SIG-M5 treated with dmso at 0.1 percent for 504 hours (cell line): Measurements from ENCODE around the gene TBATA.

Experiments
- DNase-seq: peaks from one replicate; lab custom pipeline; 2025; ENCODE audit not compliant: unreplicated experiment; lab: John Stamatoyannopoulos, UW

TBATA gene

DNA sequence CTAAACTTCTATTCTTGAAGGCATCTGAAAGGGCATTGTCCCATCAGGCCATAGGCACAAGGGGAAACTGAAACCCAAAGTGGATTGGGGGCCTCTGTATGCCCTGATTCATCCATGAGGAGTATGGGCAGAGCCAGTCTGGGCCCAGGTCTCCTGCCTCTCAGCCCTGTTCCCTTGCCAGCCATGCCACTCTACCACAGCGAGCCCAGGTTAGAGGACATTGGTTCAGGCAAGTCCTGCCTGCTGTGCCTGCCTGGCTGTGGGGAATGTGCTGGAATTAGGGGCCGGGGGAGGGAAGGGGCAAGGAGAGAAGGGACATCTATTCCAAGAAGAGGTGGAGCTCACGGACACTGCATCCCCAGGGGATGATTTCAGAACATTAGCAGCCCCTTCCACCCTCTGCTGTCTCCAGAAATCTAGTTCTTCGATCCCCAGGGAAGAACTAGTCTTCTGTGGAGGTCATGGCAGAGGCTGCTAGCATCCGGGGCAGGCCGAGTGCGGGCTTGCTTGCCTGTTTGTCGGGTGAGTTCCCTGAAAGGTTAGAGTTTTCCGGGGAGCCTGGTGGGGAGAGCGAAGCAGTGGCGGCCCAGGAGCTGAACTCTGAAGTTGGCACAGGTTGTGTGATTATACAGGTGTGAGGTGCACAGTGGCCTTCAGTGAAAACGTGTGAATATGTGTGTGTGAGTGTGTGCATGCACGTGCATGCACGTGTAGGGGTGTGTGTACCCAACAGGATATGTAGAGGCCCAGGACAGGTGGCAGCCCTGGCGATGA is 37.8 kb downstream of the TBATA start:
- DNase-seq, result no peak

DNA sequence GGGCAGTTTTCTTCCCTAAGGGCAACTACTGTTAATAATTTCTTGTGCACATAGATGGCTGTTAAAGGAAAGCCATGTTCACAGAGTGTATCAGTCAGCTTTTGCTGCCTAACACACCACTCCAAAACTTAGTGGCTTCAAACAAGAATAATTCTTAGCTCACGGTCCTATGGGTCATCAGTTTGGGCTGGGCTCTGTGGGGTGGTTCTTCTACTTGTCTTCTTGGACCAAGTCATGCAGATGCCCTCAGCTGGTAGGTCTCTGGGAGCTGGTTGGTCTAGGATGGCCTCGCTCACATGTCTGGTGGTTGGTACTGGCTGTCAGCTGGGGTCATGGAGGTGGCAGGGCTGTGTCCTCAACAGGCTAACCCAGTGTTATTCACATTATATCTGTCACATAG is 39.6 kb downstream of the TBATA start:
- DNase-seq, result no peak

- peak; percentile 26 for DNase-seq
Measured at GRCh38 chr10:70744617-70745143, 40.5 kb downstream of the TBATA start.

DNA sequence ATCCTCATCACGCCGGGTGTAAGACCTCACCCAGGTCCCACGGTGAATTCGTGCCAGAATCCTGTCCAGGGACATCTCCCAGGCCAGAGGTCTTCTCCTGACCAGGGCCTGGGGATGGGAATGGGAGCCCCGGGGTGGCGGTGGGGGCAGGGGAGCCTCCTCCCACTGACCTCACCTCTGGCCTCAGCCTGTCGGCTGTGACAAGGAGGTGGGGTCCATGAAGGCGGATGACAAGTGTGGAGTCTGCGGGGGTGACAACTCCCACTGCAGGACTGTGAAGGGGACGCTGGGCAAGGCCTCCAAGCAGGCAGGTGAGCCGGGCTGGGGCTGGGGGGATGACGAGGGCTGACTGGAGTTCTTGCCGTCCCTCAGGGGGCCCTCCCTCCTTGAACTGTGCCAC is 41.3 kb downstream of the TBATA start:
- no peak for DNase-seq

DNA sequence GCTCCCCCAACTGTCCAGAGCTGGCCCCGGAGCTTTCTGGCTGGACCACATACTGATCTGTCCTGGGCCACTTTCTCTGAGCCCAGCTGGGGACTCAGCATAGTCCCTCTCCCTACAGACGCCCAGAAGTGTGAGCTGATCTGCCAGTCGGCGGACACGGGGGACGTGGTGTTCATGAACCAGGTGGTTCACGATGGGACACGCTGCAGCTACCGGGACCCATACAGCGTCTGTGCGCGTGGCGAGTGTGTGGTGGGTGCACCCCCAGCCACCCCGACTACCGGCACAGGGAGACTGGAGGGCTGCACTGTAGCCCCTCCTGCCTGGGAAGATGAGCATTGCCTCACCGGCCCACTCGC is 41.8 kb downstream of the TBATA start:
- DNase-seq, result no peak

DNA sequence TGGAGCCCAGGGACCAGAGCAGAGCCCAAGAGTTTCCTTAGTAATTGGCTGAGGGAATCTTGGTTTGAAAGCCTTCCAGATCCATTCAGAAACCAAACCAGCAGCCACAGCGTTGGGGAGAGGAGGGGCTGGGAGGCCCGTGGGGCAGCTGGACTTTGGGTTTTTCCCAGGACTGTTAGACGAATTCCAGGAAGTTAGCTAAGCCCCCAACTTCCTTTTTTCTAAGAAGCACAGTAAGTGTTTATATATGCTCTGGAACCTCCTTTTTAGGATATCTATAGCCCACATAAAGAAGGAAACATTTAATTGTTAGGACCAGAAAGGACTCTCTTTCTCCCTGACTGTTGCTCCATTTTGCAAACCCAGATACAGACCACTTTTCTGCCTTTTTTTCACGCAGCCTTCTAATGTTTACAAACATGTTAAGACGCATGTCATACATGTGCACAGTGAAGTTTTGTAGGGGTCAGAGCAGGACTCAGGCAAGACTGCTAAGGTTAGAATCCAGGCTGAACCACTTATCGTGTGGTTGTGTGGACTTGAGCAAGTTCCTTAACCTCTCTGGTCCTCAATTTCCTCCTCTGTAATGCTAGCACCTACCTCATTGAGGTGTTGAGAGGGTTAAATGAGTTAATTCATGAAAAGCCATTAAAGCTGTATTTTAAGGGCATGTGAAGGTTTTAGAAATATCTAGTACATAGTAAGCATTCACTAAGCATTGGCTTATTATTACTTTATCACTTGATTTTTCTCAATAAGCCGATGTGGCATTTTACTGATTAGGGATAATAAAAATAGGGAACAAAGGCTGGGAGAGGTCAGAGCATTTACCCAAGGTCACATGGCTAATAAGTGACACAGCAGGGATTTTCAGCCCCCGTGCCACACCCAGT is 42.4 kb downstream of the TBATA start:
- DNase-seq, result no peak

DNA sequence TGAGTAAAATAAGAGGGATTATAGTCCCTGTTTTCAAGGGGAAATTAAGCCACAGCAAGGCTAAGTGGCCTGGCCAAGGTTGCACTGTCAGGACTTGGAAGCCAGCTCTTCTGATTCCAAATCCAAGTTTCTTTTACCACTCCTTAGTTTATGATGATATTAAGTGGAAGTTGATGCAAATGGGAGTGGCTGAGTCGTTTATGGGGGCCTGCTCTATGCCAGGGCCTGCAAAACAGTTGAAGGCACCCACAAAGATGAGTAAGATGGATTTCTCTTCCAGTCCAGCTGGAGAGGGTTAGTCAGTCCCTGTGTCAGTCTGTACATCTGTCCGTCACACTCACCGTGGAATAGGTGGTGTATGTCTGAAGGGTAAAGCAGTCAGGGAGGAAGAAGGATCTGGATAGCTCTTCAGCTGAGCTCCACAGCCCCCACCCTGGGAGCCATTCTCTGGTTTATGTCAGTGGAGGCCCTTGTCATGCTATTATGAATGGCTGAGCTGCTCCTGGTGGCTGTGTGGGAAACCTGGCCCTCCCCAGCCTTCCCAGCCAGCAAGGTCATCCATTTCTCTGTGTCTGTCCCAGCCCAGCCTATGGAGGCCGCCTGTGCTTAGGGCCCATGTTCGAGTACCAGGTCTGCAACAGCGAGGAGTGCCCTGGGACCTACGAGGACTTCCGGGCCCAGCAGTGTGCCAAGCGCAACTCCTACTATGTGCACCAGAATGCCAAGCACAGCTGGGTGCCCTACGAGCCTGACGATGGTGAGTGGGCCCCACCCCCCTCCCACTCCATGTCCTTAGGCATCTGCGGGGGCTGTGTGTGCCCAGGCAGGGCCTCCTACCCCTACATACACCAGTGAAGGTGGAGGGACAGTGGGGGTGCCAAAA is 44.5 kb downstream of the TBATA start:
- no peak for DNase-seq

GRCh38 chr10:70738761-70739121 is 46.4 kb downstream of the TBATA start:
- DNase-seq, result no peak

- DNase-seq, result no peak
Measured at GRCh38 chr10:70738006-70738760, 47.0 kb downstream of the TBATA start.

DNA sequence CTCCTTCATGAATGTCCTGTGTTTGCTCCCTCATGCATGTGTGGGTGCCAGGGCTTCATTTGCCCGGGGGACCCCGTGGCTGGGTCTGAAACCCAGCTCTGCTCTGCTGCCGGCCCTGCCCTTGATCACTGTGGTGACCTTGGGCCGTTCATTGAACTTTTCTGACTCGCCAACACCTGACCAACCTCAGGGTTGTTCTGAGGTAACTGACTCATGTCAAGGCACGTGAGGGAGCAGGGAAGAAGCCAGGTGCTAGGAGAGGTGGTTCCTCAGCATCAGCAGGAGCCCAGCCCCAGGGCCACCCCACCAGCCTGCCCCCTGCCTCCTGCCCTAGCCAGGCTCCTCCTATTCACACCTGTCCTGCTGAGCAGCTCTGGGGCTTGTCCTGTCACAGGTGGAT is 47.9 kb downstream of the TBATA start:
- no peak for DNase-seq

DNA sequence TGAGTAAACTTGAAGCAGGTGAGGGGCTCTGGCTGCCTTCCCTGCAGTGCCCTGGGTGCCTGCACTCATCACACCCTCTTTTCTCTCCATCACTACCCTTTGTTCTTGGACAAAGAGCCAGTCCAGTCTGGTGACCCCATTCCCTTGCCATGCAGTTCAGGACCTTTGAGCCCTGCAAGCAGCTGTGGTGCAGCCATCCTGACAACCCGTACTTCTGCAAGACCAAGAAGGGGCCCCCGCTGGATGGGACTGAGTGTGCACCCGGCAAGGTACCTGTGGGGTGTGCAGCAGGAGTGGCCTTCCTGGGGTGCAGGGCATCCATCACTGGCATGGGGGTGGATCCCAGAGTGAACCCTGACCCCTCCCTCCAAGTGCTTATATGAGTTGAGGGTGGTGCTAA is 48.7 kb downstream of the TBATA start:
- no peak for DNase-seq

DNA sequence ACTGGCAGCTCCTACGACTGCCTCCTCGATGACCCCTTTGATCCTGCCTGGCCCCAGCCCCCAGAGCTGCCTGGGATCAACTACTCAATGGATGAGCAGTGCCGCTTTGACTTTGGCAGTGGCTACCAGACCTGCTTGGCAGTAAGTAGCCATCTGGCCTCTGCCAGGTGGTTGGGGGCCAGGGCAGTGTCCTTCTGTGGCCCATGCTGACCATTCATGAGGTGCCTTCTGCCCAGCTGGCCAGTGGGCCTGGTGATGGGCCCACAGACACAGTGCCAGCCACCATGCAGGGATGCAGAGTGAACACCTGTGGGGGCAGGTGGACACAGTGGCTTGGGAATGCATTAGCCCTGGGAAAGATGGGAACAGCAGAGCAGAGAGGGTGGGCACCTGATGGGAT is 50.0 kb downstream of the TBATA start:
- no peak for DNase-seq

GRCh38 chr10:70733051-70733450 is 52.1 kb downstream of the TBATA start:
- no peak for DNase-seq

DNA sequence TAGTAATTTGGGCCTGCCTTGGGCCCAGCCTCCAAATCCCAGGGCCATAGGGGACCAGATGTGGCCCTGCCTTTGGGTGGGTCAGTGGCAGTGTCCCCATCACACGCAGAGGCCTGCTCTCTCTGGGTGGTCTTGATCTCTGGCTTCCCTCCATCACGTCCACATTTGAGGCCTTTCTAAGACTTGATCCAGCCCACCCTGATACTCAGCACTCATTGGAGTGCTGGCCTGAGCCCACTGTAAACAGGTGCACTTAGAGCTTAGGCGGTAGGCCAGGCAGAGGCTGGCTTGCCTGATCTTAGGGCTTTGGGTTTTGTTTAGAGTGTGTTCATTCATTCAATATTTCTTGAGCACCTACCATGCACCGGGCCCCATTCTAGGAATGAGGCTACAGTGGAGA is 52.6 kb downstream of the TBATA start:
- DNase-seq, result no peak

DNA sequence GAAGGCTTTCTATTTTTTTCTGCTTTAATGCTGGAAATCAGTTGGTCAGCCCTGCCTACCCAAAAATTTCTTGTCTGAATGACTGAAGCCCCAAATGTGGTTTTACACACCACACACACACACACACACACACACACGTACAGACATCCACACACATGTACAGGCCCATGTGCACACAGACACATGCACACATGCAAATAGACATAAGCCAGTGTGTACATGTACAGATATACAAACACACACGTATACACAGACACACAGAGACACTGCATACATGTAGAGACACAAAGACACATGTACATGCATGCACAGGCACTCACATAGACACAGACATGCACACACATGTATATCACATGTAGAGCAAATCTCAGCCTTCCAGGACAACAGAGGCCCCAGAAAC is 54.2 kb downstream of the TBATA start:
- no peak for DNase-seq

DNA sequence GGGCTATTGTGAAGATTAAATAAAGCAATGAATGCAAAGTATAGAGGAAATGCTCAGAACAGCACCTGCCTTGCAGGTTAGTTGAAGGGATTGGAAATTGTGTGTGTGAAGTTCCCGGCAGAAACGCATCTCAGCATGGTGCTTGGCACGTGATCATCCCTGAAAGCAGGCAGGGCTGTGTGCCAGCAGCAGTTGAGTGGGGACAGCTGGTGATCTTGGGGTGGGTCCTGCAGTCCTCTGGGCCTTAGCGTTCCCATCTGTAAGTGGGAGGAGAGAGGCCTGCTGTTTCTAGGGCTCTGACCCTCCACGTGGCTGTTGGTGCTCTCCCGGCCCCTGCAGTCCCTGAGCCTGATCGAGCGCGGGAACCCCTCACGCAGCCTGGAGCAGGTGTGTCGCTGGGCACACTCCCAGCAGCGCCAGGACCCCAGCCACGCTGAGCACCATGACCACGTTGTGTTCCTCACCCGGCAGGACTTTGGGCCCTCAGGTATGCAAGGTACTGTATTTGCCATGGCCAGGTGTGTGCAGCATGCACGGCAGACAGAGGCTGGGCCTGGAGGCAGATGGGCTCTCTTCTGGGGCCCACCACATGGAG is 55.3 kb downstream of the TBATA start:
- no peak for DNase-seq

DNA sequence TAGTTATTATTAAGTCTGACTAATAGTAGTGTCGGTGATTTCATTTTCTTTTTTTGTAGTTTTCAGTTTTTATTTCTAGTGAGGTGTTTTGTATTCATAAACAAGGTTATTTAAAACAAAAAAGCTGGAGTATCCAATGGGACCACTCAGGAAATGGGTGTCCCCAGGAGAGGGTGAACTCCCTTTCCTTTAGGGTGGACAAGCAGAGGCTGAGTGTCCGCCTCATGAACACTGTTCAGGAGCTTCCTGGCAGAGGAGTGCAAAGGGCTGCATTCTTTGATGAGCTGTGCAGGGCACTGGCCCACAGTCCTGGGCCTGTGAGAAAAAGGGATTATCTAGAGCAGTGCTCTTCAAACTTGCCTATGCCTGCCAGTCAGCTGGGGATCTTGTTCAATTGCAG is 56.8 kb downstream of the TBATA start:
- no peak for DNase-seq

DNA sequence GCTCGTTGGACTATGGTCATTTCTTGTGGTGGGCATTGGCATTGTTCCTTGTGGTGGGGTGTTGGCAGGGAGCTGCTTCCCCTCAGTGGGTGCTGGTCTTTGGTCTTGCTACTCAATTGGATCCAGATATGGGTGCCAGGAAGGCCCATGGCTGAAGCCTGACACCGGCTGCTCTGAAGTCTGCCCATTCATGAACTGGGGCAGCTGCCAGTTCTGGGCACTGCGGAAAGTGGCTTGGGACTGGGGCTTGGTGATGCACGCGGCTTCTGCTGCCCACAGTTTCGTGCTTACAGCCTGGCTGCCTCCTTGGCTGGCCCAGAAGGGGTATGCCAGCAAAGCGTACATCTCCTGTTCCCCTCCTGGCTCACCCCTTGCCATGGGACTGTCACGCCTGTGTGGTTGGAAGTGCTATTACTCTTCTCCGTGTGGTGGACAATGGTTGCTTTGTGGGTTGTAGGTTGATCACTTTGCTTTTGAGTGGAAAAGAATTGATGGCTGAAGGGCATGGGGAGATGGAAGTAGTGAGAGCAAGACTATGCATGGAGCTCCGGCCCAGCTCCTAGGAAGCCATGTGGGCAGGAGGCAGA is 58.2 kb downstream of the TBATA start:
- DNase-seq, result no peak

GRCh38 chr10:70723771-70724170 is 61.4 kb downstream of the TBATA start:
- DNase-seq, result no peak
